Measurements from ENCODE around the gene IGDCC3.

IGDCC3 gene

GRCh38 chr15:65386376-65386775, 8.6 kb upstream of the IGDCC3 start:
- no peak for DNase-seq

GRCh38 chr15:65385870-65386258, 8.1 kb upstream of the IGDCC3 start:
- DNase-seq: no peak

GRCh38 chr15:65384895-65385869, 7.4 kb upstream of the IGDCC3 start:
- DNase-seq: peak; percentile 85

GRCh38 chr15:65384505-65384894, 6.7 kb upstream of the IGDCC3 start:
- no peak for DNase-seq

- DNase-seq: no peak
Observed at GRCh38 chr15:65383991-65384390, 6.2 kb upstream of the IGDCC3 start.

GRCh38 chr15:65383456-65383855, 5.7 kb upstream of the IGDCC3 start:
- DNase-seq: no peak

- DNase-seq: no peak
Observed at GRCh38 chr15:65382921-65383320, 5.1 kb upstream of the IGDCC3 start.

- DNase-seq: no peak
Observed at GRCh38 chr15:65382146-65382491, 4.3 kb upstream of the IGDCC3 start.

- DNase-seq: no peak
Observed at GRCh38 chr15:65381445-65382145, 3.8 kb upstream of the IGDCC3 start.

- no peak for DNase-seq
Observed at GRCh38 chr15:65379986-65380385, 2.2 kb upstream of the IGDCC3 start.

- DNase-seq: no peak
Observed at GRCh38 chr15:65377105-65377975, 462 bp downstream of the IGDCC3 start.

GRCh38 chr15:65376767-65377104, 1.1 kb downstream of the IGDCC3 start:
- DNase-seq: no peak

- DNase-seq: no peak
Observed at GRCh38 chr15:65375871-65376607, 1.8 kb downstream of the IGDCC3 start.

GRCh38 chr15:65374821-65375401, 2.9 kb downstream of the IGDCC3 start:
- DNase-seq: no peak

- no peak for DNase-seq
Observed at GRCh38 chr15:65374334-65374733, 3.5 kb downstream of the IGDCC3 start.

GRCh38 chr15:65373163-65373651, 4.6 kb downstream of the IGDCC3 start:
- no peak for DNase-seq

- no peak for DNase-seq
Observed at GRCh38 chr15:65372787-65373067, 5.1 kb downstream of the IGDCC3 start.

GRCh38 chr15:65371976-65372786, 5.6 kb downstream of the IGDCC3 start:
- no peak for DNase-seq

GRCh38 chr15:65370885-65371284, 6.9 kb downstream of the IGDCC3 start:
- DNase-seq: no peak

- no peak for DNase-seq
Observed at GRCh38 chr15:65369651-65370050, 8.2 kb downstream of the IGDCC3 start.

GRCh38 chr15:65369212-65369547, 8.6 kb downstream of the IGDCC3 start:
- DNase-seq: no peak
